Stimulated activated CD8-positive, alpha-beta memory T cell treated with anti-CD3 and anti-CD28 coated beads, Interleukin-15, amount 100 ng/mL, for 4 hours (primary cell): Measurements from ENCODE around the gene POU2F1.
"Not testable (repeated sequence)": the region's sequence is repeated elsewhere in the genome, so short reads cannot be mapped to it uniquely, and the experiment has no call there.

Experiments used
- DNase-seq, 2 donors: peaks; one replicate each; pipeline ENCODE4 v3.0.0-alpha.2; 2020; ENCODE audit warnings: low read depth in 2 of 2

POU2F1 gene

DNA sequence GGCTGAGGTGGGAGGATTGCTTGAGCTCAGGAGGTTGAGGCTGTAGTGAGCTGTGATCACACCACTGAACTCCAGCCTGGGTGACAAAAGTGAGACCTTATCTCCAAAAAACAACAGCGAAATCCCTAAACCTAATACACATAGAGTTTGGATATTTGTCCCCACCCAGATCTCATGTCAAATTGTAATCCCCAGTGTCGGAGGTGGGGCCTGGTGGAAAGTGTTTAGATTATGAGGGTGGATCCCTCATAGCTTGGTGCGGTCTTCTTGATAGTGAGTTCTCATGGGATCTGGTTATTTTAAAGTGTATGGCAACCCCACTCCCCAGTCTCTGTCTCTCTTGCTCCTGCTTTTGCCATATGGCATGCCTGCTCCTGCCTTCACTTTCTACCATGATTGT, 94.0 kb downstream of the POU2F1 start:
- no peak for DNase-seq

DNA sequence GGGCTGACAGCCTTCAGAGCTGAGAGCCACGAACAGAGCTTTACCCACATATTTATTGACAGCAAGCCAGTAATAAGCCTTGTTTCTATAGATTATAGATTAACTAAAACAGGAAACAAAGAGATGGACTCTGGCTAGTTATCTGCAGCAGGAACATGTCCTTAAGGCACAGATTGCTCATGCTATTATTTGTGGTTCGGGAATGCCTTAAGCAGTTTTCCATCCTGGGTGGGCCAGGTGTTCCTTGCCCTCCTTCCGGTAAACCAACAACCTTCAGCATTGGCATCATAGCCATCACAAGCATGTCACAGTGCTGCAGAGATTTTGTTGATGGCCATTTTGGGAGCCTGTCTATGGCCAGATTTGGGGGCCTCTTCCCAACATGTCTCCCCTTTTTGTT, 96.8 kb downstream of the POU2F1 start:
- DNase-seq: no peak

DNA sequence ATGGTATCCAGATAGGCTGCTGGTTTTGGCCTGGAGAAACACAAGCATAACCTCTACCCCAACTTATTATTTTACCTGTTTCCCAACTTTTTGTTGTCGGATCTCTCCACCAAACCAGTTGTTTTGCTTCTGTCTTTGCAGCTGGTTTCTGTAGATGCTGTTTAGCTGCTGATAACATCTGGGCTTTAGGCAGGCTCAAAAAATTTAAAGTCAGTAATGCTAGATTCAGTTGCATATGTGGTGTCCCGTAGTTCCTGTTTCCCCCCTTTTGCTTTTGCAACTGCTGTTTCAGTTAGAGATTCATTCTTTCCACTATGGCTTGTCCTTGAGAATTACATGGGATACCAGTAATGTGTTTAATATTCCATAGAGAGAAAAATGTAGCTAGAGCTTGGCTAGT, 98.5 kb downstream of the POU2F1 start:
- DNase-seq: not testable (repeated sequence)

DNA sequence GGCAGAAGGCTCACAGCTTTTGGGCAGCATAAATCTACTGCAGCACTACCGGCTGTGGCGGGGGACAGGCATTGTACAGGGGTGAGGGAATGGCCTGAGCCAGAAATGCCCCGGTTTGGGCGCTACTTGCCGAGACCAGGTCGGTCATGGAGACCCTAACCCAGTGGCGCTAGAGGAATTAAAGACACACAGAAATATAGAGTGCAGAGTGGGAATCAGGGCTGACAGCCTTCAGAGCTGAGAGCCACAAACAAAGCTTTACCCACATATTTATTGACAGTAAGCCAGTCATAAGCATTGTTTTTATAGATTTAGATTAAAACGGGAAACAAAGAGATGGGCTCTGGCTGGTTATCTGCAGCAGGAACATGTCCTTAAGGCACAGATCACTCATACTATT, 101.8 kb downstream of the POU2F1 start:
- no peak for DNase-seq

DNA sequence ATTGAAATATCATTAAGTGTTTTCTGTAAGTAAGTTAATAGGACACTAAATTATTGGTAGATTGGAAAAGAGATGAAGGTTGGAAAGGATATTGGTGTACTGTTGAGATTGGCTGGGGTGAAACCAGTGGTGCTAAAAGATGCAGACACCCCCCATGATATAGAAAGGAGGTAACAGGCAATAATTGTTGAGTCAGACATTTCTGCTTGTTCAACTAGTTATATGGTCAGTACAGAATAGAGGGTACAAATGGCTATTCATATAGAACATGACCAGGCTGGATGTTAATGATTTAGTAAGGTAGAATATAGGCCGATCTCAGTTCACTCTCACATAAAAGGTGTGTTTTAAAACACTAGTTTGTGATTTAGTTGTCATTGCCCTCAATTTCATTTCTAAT, 104.5 kb downstream of the POU2F1 start:
- no peak for DNase-seq

DNA sequence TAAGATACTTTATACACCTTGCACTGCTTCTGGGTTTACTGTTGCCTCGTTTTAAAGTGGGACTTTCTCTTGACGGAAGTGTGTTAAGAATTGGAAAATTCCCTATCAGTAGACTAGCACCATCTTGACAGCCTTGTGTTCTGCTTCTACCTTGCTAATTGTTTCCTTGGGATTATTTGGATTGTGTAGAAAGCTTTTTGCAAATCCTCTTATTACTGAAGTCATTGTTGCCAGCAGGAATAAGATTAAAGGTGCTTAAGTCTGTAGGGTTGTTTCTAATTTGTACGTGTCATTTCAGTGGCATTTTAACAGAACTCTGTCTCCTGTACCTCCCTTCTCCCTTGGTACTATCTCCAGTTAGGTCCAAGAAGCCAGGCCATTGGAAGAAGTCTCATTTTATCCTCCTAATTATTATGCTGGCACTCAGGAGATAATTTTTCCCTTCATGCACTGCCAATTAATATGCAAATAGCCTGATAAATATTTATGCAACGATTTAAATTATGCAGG, 107.7 kb downstream of the POU2F1 start:
- no peak for DNase-seq

DNA sequence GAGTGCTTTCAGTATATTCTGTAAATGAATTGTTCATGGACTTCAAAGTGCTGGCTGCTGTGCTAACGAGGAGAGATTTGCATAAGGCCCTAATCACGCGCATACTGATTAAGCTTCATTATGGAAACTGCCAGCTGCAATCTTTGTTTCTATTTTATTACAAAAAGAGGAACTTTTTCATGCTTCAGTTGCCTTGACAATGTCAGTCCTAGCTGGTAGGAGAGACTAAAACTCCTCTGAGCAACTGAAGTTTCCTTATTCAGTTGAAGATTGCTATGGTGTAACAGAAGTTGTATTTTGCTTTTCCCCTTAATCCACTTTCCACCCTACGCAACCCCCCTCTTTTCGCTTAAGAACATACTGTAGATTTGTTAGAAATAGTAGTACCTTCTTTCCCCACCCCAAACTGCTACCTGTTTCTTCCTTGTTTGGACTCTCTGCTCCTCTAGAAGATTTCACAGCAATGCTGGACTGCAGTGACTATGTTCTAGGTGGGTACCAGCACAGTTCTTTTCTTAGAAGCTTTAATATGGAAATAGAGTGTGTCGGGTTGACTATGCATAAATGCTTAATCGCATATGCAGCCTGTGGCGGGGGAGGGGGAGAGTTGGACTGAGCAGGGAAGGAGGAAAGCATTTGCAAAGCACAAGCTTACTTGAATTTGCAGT, 108.3 kb downstream of the POU2F1 start:
- DNase-seq: no peak

DNA sequence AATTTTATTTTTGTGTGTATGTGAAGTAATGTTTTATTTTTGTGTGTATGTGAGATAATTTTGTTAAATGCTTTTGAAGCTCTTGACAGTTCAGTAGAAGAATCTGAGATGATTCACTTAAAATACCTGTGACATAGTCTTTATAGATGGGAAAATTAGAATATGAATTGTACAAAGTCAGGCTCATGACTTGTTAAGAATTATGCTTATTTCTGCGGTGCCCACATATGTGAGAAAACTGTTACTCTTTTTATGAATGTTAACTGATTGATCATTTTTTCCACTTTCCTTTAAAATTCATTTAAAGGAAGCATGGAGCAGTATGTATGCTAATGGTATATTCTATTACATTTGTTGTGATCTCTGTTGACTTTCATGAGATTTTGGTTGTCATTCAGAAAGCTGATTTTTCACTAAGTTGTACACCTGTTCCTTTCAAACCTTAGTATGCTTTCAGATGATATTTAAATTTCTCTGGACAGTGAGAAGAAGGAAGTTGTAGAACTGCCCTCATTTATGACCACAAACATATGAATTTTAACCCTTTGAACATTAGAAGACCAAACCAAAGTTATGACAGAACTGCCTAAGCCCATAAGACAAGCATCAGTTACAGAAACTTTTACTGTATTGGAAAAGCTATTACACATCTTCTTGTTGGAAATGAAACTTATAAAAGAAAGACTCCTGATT, 110.1 kb downstream of the POU2F1 start:
- DNase-seq: no peak

DNA sequence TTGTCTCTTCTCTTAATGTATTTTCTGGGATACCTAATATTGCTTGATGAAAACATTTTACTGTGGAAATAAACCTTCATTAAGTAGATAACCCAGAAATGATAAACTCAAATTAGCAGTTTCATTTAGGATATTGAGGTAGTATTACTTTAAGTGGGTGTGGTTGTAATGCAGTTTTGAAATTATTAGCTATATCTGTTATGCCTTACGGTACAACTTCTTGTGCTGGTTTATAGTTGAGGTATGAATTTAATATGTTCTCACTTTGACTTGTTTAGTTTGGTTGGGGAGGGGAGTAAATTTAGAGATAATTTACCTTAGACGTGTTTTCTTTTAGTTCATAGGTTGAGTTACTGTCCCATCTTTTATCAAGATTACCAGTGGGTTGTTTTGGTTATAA, 111.0 kb downstream of the POU2F1 start:
- no peak for DNase-seq

DNA sequence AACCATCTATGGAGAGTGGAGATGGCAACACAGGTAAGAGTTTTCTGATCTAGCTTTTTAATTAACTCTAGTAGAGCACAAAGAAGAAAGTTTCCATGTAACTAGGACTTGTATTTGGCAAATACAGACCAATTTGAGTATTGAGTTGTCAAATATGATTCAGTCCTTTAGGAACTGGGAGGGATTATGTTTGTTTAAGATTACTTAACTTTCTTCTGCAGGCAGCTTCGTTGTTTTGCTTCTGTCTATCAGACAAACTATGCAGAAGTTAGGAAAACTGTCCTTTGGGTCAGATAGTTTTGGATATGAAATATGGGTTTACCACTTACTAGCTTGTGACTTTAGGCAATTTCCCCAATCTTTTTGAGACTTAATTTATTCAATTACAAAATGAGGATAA, 111.8 kb downstream of the POU2F1 start:
- DNase-seq: no peak

DNA sequence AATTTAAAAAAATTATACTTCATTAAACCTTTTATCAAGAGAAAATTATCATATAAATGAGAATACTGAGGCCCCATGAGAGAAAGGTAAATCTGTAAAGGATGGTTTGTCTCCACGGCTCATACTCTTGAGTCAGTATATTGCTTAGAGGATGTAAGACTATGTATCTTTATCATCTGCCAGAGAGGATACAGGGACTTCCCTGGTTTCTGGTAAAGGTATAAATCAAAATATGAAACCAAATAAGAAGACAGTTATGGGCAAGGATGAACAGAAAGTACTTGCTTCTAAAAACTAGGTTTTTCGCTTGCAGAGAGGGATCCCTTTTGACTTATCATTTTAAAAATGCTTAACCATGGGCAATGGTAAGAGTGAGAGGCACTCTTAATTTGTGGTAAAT, 112.4 kb downstream of the POU2F1 start:
- DNase-seq: no peak

DNA sequence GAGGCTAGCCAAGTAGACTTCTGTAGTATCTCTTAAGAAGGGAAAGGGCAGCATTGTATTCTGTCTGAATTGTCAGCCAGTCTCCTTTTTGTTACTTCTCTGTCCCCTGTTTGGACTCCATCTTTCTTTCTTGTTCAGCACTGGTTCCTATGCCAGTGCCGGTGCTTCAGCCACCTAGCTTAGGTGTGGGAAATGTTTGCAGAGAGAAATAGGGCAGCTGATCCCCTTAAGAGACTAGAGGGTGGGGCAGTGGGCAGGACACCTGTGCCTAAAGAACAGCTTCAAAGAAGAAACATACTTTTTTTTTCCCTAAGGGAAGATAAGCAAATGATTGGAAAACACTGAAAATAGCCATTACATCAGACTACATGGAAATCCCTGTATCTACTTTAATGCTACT, 113.0 kb downstream of the POU2F1 start:
- no peak for DNase-seq

DNA sequence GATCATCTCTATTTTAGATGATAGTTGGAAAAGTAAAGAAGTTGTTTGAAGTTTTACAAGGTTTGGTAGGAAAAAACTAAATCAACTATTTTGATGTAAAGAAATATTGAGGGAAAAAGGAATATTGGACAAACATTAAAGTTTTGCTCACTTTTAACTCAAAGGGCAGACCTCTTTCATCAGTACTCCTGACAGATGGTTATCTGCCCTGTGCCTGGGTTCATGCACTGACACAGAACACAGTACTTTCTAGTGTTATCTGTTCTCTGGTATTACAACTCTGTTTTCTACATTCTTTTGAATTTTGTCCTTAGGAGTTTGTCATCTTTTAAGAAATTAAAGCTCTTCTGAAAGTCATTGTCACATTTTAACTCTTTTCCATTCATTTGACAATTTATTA, 118.7 kb downstream of the POU2F1 start:
- DNase-seq: no peak

DNA sequence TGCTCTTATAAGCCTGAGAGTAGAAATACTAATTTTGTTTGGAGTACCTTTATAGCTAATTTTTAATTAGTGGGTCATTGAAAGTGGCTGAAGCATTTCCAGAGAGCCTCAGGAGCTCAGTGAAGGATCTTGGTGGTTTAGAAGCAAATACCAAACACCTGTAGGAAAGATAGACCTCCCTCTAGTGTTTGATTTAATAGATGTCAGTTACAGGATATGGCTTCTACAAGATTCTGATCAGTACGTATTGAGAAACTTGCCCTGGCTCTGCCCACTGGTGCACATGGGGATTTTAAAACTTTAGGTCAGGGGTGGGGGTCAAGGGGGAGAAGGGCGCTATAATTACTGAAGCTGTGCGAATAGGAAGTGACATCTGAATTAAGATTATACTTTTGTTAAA, 122.2 kb downstream of the POU2F1 start:
- DNase-seq: no peak

DNA sequence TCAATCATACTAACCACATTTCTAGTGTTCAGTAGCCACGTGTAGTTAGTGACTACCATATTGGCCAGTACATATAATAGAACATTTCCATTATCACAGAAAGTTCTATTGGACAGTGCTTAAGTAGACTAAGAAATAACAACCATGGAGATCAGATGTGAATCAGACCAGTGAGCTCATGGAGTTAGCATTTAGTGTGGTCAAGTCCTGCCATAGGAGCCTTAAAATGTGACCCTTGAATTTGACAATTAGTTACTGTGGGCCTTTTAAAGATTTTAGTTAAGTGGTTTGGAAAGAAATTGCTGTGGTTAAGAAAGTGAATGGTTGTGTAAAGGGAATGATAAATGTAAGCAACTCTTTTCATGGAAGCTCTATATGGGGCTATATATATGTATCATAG, 123.4 kb downstream of the POU2F1 start:
- no peak for DNase-seq

DNA sequence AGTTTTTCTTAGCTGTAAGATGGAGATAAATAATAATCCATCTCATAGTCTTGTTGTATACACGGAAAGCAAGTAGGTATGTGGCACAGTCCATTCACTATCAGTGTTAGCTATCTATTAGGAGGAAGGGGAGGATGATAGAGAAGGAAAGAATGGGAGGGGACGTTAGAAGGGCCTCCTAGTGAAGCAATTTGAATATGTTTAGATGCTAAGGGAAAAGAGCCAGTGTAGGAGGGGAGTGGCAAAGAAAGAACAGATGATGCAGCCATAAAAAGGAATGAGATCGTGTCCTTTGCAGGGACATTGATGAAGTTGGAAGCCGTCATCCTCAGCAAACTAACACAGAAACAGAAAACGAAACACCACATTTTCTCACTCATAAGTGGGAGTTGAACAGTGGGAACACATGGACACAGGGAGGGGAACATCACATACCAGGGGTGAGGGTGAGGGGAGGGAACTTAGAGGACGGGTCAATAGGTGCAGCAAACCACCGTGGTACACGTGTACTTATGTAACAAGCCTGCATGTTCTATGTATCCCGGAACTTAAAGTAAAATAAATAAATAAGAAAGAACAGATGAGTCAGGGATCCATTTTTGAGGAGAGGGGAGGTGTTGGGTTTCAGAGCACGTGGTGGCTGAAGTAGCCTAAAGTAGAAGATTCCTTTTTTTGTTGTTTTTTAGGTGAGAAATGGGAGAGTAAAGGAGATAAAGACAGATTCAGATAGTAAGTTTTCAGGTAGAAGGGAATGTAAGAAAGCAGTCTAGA, 124.1 kb downstream of the POU2F1 start:
- no peak for DNase-seq

DNA sequence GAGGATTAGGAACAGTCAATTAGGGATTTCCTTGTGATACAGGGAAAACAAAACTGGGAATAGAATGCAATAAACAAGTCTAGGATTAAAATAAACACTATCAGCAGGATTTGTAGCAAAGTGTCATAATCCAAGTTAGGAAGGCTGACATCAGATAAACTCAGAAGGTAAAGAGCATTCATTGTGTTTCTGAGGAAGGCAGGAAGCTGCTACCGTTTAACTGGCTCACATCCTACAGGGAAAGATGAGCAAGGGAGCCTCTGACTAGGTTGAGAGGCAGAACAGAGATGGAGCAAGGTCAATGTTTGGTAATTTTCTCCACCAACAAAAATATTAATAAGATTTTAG, 124.7 kb downstream of the POU2F1 start:
- no peak for DNase-seq

DNA sequence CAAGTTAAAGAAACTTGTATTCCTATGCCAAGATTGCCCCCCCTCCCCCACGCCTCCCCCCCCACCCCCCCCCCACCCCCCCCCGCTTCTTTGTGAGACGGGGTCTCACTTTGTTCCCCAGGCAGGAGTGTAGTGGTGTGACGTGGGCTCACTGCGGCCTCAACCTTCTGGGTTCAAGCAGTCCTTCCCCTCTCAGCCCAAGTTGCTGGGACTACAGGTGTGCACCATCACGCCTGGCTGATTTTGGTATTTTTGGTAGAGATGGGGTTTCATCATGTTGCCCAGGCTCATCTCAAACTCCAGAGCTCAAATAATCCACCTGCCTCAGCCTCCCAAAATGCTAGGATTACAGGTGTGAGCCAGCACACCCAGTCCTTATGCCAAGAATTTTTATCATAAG, 136.6 kb downstream of the POU2F1 start:
- DNase-seq: no peak

DNA sequence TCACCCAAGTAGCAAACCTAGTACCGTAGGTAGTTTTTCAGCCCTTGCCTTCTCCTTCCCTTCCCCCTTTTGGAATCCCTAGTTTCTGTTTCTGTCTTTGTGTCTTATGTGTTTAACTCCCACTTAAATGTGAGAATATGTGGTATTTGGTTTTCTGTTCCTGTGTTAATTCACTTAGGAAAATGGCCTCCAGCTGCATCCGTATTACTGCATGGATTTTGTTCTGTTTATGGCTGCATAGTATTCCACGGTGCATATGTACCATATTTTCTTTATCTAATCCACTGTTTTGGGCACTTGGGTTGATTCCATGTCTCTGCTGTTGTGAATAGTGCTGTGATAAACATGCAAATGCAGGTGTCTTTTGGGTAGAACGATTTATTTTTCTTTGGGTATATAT, 138.6 kb downstream of the POU2F1 start:
- DNase-seq: no peak

DNA sequence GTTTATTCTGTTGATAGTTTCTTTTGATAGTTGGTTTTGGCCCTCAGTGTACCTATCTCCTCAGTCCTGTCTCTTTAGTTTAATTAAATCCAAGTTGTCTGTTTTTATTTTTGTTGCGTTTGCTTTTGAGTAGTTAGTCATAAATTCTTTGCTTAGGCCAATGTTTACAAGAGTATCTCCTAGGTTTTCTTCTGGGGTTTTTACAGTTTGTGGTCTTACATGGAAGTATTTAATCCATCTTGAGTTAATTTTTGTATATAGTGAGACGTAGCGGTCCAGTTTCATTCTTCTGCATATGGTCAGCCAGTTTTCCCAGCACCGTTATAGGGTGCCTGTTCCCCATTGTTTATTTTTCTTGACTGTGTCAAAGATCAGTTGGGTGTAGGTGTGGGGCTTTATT, 139.4 kb downstream of the POU2F1 start:
- DNase-seq: no peak

DNA sequence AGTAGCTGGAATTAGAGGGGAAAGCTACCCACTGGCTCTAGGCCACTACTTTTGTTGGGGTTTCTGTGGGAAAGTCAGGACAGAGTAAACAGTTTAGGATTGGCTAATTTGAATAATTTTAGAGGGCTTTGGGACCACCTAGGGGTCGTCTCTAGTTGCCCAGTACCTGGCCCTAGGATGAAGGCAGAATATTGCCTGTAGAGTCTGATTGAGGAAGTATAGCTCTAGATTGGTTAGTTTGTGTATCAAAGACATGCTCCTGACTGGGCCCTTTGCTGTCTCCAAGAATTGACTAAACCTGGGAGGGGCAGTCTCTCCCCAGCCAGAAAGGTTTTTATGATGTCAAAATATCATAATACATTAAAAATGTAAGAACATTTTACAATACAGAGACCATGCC, 142.0 kb downstream of the POU2F1 start:
- no peak for DNase-seq

DNA sequence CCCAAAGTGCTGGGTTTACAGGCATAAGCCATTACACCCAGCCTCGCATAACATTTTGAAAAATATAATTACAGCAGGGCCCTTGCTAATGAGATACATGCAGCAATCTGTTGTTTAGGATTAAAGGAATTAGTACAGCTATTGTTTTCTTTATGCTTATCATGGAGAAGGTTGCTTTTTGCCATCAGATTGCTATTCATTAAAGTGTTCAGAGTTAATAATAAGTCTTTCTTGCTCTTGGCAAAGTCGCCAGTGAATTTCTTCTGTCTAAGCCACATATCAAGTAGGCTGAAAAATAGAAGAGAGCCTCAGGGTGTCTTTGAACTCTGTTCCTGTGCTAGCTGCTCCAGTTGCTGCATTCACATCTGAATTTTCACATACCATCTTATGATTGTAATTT, 144.1 kb downstream of the POU2F1 start:
- no peak for DNase-seq

DNA sequence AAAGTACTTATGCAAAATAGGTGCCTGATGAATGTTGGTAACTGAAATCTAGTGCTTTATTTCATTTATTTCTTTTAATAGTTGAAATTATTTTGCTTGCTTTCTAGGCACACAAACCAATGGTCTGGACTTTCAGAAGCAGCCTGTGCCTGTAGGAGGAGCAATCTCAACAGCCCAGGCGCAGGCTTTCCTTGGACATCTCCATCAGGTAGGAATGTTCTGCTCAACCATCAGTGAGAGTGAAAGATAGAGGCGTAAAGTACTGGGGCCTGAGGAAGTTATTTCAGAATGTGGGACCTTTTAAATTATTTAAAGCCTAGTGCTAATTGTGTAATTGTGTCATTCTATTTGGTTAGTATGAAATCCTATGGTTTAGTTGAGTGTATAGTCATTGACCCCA, 144.7 kb downstream of the POU2F1 start:
- no peak for DNase-seq
